ENCODE results near the gene ASB8.

- TF ChIP-seq CTCF (conservative IDR thresholded peaks at IDR 0.05; ENCODE audit: low read depth, low read length) = peak; percentile 87
- no peak for TF ChIP-seq EZH2 (IDR thresholded peaks at IDR 0.05; ENCODE audit: low read length, unreplicated experiment)
- no peak for TF ChIP-seq EZH2phosphoT487 (IDR thresholded peaks at IDR 0.05; ENCODE audit: borderline replicate concordance, low read length)
Observed at GRCh38 chr12:48189331-48190125, 32.2 kb upstream of the ASB8 start.
